GM23338 (cell line): ENCODE data around the gene EVC. TPM values are rescaled to one million over a fixed set of nuclear protein-coding genes. Genes with fewer than 3 reads are reported as not detected.
"Not testable (repeated sequence)": the region's sequence is repeated elsewhere in the genome, so short reads cannot be mapped to it uniquely, and the experiment has no call there.

Source experiments
- ATAC-seq: fragments of 200-7000 bp; cut with Tn5 transposase; 3 replicates; pipeline ENCODE4 v1.9.1; 2020
- DNase-seq: peaks from one replicate; pipeline ENCODE4 v3.0.0-alpha.2; 2015; ENCODE audit warnings: low spot score
- H2AFZ ChIP-seq: fragments of 200-600 bp; sonication (generic); 2 replicates; pipeline ENCODE4 v1.8.0; 2016; ENCODE audit warnings: antibody characterized with exemption, mild to moderate bottlenecking, moderate library complexity
- H3F3A ChIP-seq: fragments of 200-600 bp; sonication (generic); replicated peaks from 2 replicates; pipeline ENCODE4 v1.8.0; 2017; ENCODE audit warnings: antibody characterized with exemption, mixed run types, low read depth
- H3K27ac ChIP-seq: fragments of 200-600 bp; sonication (generic); 2 replicates; pipeline ENCODE4 v1.6.1; 2016; ENCODE audit warnings: low read depth
- H3K27me3 ChIP-seq: fragments of 200-600 bp; sonication (generic); 2 replicates; pipeline ENCODE4 v1.8.0; 2016; ENCODE audit warnings: mild to moderate bottlenecking, mixed run types, moderate library complexity; ENCODE audit not compliant: insufficient read depth
- H3K36me3 ChIP-seq: fragments of 200-600 bp; sonication (generic); 2 replicates; pipeline ENCODE4 v1.8.0; 2016; ENCODE audit warnings: mild to moderate bottlenecking; ENCODE audit not compliant: insufficient read depth
- H3K4me1 ChIP-seq: fragments of 200-600 bp; sonication (generic); 2 replicates; pipeline ENCODE4 v1.8.0; 2016; ENCODE audit warnings: mild to moderate bottlenecking, moderate library complexity; ENCODE audit not compliant: insufficient read depth
- H3K4me2 ChIP-seq: fragments of 200-600 bp; sonication (generic); 2 replicates; pipeline ENCODE4 v1.7.1; 2017; ENCODE audit warnings: mixed run types
- H3K4me3 ChIP-seq: fragments of 200-600 bp; sonication (generic); 2 replicates; pipeline ENCODE4 v1.6.1; 2016; ENCODE audit warnings: mixed run types
- H3K79me2 ChIP-seq: fragments of 200-600 bp; sonication (generic); replicated peaks from 2 replicates; pipeline ENCODE4 v1.8.0; 2017; ENCODE audit warnings: mild to moderate bottlenecking; ENCODE audit not compliant: insufficient read depth
- H3K9me2 ChIP-seq: fragments of 200-600 bp; sonication (generic); 2 replicates; pipeline ENCODE4 v1.8.0; 2017; ENCODE audit not compliant: insufficient read depth
- H4K20me1 ChIP-seq: fragments of 200-600 bp; sonication (generic); replicated peaks from 2 replicates; pipeline ENCODE4 v1.8.0; 2017; ENCODE audit warnings: mild to moderate bottlenecking; ENCODE audit not compliant: insufficient read depth
- H3K27ac Mint-ChIP-seq: 2 replicates; pipeline ENCODE4 v1.8.0; 2020; ENCODE audit warnings: inconsistent platforms, mild to moderate bottlenecking, moderate library complexity, mixed read lengths
- H3K27me3 Mint-ChIP-seq: 3 replicates; pipeline ENCODE4 v1.8.0; 2022; ENCODE audit warnings: low read depth, mild to moderate bottlenecking, moderate library complexity, mixed read lengths, inconsistent platforms; ENCODE audit not compliant: insufficient read depth, poor library complexity
- H3K36me3 Mint-ChIP-seq: 3 replicates; pipeline ENCODE4 v1.8.0; 2021; ENCODE audit warnings: low read depth, mild to moderate bottlenecking, inconsistent platforms, moderate library complexity, mixed read lengths
- H3K4me1 Mint-ChIP-seq: 3 replicates; pipeline ENCODE4 v1.8.0; 2020; ENCODE audit warnings: mild to moderate bottlenecking, inconsistent platforms, mixed read lengths
- H3K4me3 Mint-ChIP-seq: 3 replicates; pipeline ENCODE4 v1.8.0; 2021; ENCODE audit warnings: moderate library complexity, mild to moderate bottlenecking, inconsistent platforms, mixed read lengths
- H3K9me3 Mint-ChIP-seq: 3 replicates; pipeline ENCODE4 v1.8.0; 2020; ENCODE audit warnings: moderate library complexity, mild to moderate bottlenecking, inconsistent platforms, mixed read lengths
- CREB1 ChIP-seq: fragments of 250-450 bp; sonication (Bioruptor Pico); IDR thresholded peaks from 2 replicates; pipeline ENCODE4 v1.5.0; 2020; ENCODE audit warnings: low read depth, mild to moderate bottlenecking, moderate library complexity
- EZH2 ChIP-seq: fragments of 200-600 bp; sonication (generic); IDR thresholded peaks from one replicate; pipeline ENCODE4 v1.8.0; 2017; ENCODE audit warnings: antibody characterized with exemption, mild to moderate bottlenecking, low read depth; ENCODE audit not compliant: unreplicated experiment
- EZH2phosphoT487 ChIP-seq: fragments of 200-600 bp; sonication (generic); IDR thresholded peaks from one replicate; pipeline ENCODE4 v1.8.1; 2018; ENCODE audit warnings: antibody characterized with exemption; ENCODE audit not compliant: unreplicated experiment
- POLR2AphosphoS5 ChIP-seq: IDR thresholded peaks from 2 replicates; pipeline ENCODE4 v1.6.1; 2016; ENCODE audit warnings: antibody characterized with exemption, low read depth
- ZNF114 ChIP-seq: fragments of 250-450 bp; sonication (Bioruptor Pico); IDR thresholded peaks from 2 replicates; pipeline ENCODE4 v1.5.0; 2020; ENCODE audit warnings: mild to moderate bottlenecking, moderate library complexity
- ZNF331 ChIP-seq: fragments of 250-450 bp; sonication (Bioruptor Pico); IDR thresholded peaks from 2 replicates; pipeline ENCODE4 v1.5.0; 2020; ENCODE audit warnings: low read depth, mild to moderate bottlenecking, moderate library complexity
- polyA plus RNA-seq: library from polyadenylated mRNA; unstranded; fragments of >200 nt; fragmentation: Nextera tagmentation; extraction: Ambion mirVana; gene quantifications from 2 replicates; pipeline ENCODE4 v1.2.1, GENCODE V29; 2016
- total RNA-seq: library from RNA; depleted of rRNA; stranded (reverse); fragments of >200 nt; shearing (Covaris generic); gene quantifications from 2 replicates; pipeline ENCODE4 v1.2.3, GENCODE V29; 2014
- TF ChIP-seq, protein P1 (sequence below): fragments of 250-450 bp; sonication (Bioruptor Pico); IDR thresholded peaks from 2 replicates; pipeline ENCODE4 v1.5.0; 2020; ENCODE audit warnings: mild to moderate bottlenecking, moderate library complexity
- TF ChIP-seq, protein P2 (sequence below): IDR thresholded peaks from 2 replicates; pipeline ENCODE4 v1.6.1; 2016; ENCODE audit warnings: antibody characterized with exemption

EVC gene
- total and polyA plus RNA-seq, 2 experiments from 2014 or later = 1.7 to 12.8 TPM

DNA sequence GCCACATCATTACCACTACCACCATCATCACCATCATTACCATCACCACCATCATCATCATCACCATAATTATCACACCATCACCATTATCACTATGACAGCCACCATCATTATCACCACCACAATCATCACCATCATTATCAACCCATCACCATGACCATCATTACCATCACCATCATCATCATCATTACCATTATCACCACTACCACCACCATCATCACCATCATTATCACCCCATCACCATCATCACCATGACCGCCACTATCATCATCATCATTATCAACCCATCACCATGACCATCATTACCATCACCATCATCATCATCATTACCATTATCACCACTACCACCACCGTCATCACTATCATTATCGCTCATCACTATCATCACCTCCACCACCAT, 145.4 kb downstream of the EVC start:
- Histone ChIP-seq H4K20me1 (peaks cover 33% of the 10 kb centered on the region), H3K36me3 (peaks cover 22% of the 10 kb centered on the region), H3K79me2 (peaks cover 45% of the 10 kb centered on the region)
- H3F3A ChIP-seq, H3K4me3 Mint-ChIP-seq, ATAC-seq, H3K27me3 ChIP-seq, DNase-seq, H2AFZ ChIP-seq, H3K9me3 Mint-ChIP-seq, H3K27ac Mint-ChIP-seq, H3K4me2 ChIP-seq, H3K36me3 Mint-ChIP-seq, H3K4me3 ChIP-seq, H3K9me2 ChIP-seq, H3K4me1 ChIP-seq, H3K27ac ChIP-seq, H3K27me3 Mint-ChIP-seq: not testable (repeated sequence)
- H3K4me1 Mint-ChIP-seq = peaks cover 10% of the 10 kb centered on the region; the same call in 2 of the 3 replicates

DNA sequence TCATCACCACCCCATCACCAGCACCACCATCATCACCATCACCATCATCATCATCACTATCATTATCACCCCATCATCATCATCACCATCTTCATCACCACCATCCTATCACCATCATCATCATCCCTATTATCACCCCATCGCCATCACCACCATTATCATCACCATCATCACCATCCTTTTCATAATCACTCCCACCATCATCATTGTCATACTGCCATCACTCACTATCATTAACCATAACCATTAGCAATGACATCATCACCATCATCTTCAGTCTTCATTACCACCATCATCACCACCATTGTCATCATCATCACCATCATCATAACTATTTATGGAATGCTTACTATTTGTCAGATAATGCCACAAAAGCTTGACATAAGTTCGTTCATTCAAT, 146.2 kb downstream of the EVC start:
- Mint-ChIP-seq H3K27me3 (no peaks in the 10 kb centered on the region), H3K4me1 (peaks cover 10% of the 10 kb centered on the region)
- no peaks in the 10 kb centered on the region for H3K4me1 ChIP-seq

DNA sequence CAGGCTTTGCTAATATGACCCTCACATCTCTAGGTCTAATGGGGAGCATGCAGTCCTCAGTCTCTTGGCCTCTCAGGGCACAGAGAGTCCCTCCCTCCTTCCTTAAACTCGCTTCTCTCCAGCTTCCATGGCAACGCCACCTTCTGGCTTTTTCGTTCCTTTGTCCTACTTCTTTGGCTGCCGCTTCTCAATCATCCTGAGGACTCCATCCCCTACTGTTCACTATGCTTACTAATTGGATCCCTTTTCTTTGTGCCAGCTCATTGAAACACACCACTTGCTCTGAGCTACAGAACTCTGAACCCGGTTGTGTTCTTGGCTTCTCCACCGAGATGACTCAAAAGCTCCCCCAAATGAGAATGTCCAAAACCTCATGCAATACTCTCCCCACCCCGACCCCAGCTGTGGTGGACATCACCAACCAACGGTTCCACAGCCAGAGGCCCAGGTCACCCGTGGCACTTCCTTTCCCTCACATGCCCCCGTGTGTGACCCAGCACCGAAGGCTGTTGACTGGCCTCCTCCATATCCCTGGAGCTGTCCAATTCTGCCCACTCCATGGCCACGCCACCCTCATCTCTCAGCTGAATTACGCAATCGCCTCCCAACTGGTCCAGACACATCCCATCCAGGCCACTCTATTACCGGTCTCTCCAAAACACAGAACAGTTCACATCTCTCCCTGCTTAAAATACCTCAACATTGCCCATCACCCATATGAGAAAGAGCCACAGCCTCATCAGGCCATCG, 147.2 kb downstream of the EVC start:
- Histone ChIP-seq H3K4me2 (no peak overlapping the region), H4K20me1 (peaks cover 29% of the 10 kb centered on the region), H3K4me3 (no peak overlapping the region), H3K79me2 (peaks cover 50% of the 10 kb centered on the region), H3K27me3 (no peaks in the 10 kb centered on the region), H3K9me2 (no peaks in the 10 kb centered on the region), H3K4me1 (peaks cover under 1% of the 10 kb centered on the region; the same call in 1 of the 2 replicates), H3K27ac (no peak overlapping the region), H3F3A (no peaks in the 10 kb centered on the region), H2AFZ (no peak overlapping the region), H3K36me3 (peaks cover 20% of the 10 kb centered on the region)
- no peak for DNase-seq
- H3K27me3 Mint-ChIP-seq = no peaks in the 10 kb centered on the region
- H3K27ac Mint-ChIP-seq = no peak overlapping the region
- H3K9me3 Mint-ChIP-seq = no peaks in the 10 kb centered on the region
- peaks cover 6% of the 10 kb centered on the region for H3K4me1 Mint-ChIP-seq
- H3K36me3 Mint-ChIP-seq = peaks cover 8% of the 10 kb centered on the region
- no peak for ATAC-seq
- no peak overlapping the region for H3K4me3 Mint-ChIP-seq
- TF ChIP-seq ZNF331 (CRISPR knock-in tag) = no peak
- TF ChIP-seq, protein P1, sequence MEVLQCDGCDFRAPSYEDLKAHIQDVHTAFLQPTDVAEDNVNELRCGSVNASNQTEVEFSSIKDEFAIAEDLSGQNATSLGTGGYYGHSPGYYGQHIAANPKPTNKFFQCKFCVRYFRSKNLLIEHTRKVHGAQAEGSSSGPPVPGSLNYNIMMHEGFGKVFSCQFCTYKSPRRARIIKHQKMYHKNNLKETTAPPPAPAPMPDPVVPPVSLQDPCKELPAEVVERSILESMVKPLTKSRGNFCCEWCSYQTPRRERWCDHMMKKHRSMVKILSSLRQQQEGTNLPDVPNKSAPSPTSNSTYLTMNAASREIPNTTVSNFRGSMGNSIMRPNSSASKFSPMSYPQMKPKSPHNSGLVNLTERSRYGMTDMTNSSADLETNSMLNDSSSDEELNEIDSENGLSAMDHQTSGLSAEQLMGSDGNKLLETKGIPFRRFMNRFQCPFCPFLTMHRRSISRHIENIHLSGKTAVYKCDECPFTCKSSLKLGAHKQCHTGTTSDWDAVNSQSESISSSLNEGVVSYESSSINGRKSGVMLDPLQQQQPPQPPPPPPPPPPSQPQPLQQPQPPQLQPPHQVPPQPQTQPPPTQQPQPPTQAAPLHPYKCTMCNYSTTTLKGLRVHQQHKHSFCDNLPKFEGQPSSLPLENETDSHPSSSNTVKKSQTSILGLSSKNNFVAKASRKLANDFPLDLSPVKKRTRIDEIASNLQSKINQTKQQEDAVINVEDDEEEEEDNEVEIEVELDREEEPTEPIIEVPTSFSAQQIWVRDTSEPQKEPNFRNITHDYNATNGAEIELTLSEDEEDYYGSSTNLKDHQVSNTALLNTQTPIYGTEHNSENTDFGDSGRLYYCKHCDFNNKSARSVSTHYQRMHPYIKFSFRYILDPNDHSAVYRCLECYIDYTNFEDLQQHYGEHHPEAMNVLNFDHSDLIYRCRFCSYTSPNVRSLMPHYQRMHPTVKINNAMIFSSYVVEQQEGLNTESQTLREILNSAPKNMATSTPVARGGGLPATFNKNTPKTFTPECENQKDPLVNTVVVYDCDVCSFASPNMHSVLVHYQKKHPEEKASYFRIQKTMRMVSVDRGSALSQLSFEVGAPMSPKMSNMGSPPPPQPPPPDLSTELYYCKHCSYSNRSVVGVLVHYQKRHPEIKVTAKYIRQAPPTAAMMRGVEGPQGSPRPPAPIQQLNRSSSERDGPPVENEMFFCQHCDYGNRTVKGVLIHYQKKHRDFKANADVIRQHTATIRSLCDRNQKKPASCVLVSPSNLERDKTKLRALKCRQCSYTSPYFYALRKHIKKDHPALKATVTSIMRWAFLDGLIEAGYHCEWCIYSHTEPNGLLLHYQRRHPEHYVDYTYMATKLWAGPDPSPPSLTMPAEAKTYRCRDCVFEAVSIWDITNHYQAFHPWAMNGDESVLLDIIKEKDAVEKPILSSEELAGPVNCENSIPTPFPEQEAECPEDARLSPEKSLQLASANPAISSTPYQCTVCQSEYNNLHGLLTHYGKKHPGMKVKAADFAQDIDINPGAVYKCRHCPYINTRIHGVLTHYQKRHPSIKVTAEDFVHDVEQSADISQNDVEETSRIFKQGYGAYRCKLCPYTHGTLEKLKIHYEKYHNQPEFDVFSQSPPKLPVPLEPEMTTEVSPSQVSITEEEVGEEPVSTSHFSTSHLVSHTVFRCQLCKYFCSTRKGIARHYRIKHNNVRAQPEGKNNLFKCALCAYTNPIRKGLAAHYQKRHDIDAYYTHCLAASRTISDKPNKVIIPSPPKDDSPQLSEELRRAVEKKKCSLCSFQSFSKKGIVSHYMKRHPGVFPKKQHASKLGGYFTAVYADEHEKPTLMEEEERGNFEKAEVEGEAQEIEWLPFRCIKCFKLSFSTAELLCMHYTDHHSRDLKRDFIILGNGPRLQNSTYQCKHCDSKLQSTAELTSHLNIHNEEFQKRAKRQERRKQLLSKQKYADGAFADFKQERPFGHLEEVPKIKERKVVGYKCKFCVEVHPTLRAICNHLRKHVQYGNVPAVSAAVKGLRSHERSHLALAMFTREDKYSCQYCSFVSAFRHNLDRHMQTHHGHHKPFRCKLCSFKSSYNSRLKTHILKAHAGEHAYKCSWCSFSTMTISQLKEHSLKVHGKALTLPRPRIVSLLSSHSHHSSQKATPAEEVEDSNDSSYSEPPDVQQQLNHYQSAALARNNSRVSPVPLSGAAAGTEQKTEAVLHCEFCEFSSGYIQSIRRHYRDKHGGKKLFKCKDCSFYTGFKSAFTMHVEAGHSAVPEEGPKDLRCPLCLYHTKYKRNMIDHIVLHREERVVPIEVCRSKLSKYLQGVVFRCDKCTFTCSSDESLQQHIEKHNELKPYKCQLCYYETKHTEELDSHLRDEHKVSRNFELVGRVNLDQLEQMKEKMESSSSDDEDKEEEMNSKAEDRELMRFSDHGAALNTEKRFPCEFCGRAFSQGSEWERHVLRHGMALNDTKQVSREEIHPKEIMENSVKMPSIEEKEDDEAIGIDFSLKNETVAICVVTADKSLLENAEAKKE = no peak
- TF ChIP-seq EZH2phosphoT487 = no peak

More for the DNA sequence above, 146.2 kb downstream of the EVC start:
- Histone ChIP-seq H3K79me2 (peaks cover 43% of the 10 kb centered on the region), H3K4me3 (no peak overlapping the region), H3K27ac (no peak overlapping the region), H3F3A (no peaks in the 10 kb centered on the region), H2AFZ (no peak overlapping the region), H3K9me2 (no peaks in the 10 kb centered on the region), H3K36me3 (peaks cover 20% of the 10 kb centered on the region), H3K27me3 (no peaks in the 10 kb centered on the region), H4K20me1 (peaks cover 31% of the 10 kb centered on the region), H3K4me2 (no peak overlapping the region)
- TF ChIP-seq, protein P2, sequence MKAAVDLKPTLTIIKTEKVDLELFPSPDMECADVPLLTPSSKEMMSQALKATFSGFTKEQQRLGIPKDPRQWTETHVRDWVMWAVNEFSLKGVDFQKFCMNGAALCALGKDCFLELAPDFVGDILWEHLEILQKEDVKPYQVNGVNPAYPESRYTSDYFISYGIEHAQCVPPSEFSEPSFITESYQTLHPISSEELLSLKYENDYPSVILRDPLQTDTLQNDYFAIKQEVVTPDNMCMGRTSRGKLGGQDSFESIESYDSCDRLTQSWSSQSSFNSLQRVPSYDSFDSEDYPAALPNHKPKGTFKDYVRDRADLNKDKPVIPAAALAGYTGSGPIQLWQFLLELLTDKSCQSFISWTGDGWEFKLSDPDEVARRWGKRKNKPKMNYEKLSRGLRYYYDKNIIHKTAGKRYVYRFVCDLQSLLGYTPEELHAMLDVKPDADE = no peak
- TF ChIP-seq ZNF114 (CRISPR knock-in tag) = no peak
- TF ChIP-seq EZH2 = no peak
- no peak for TF ChIP-seq POLR2AphosphoS5
- no peak for TF ChIP-seq CREB1 (CRISPR knock-in tag)
- no peak overlapping the region for H3K4me3 Mint-ChIP-seq
- peaks cover 5% of the 10 kb centered on the region for H3K36me3 Mint-ChIP-seq
- no peaks in the 10 kb centered on the region for H3K9me3 Mint-ChIP-seq
- H3K27ac Mint-ChIP-seq = no peak overlapping the region
- DNase-seq = no peak
- ATAC-seq = no peak
